Measurements from ENCODE around the gene PRR12.

DNA sequence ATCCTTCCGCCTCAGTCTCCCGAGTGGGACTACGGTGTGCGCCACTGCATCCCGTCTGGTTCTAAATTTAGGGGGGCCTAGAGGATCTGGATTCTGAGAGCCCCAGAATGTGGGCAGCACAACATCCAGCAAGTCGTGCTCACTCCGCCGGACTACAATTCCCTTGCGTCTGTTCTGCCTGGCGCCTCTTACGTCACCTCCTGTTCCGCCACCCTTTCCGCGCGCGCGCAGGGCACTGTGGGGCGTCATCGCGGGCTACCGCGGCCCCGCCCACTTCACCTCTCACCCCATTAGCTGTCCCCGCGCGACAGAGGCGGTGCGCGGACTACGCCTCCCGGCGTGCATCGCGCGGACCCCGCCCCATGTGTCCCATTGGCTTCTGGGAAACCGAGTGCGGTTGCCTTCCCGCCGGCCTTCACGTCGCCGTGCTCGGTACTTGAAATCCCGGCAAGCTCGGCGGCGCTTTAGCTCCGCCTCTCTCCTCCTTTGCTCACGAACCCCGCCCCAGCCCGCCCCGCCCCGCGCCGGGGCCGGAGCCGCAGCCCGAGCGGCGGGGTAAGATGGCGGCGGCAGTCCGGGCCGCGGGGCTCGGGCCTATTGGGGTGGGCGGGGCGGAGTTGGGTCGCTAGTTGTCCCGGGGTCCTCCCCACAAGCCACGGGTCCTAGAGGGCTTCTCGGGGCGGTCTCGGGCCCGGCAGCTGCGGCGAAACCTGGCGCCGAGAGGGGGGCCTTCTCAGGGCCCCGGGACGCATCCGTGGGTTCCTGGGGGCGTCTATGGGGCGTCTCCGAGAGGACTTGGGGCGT is 50.9 kb downstream of the PRR12 start, which contains the start of gene SCAF1:
- TF ChIP-seq REST (IDR thresholded peaks at IDR 0.05; ENCODE audit: insufficient read depth in 1 of 2, low read depth in 2 of 2, low read length in 2 of 2) (no peak), TAF1 (IDR thresholded peaks at IDR 0.05; ENCODE audit: borderline replicate concordance, insufficient read depth, low read length) (peak; percentile 60; the same call in 1 of the 2 replicates), POLR2AphosphoS5 (IDR thresholded peaks at IDR 0.05; ENCODE audit: low read depth, low read length) (no peak; the same call in 1 of the 2 replicates)
